ENCODE data around the gene SPTBN4. TPM values are rescaled to one million over a fixed set of nuclear protein-coding genes. Genes with fewer than 3 reads are reported as not detected.

The SPTBN4 gene
- total and polyA plus RNA-seq, 2 donors: 1.7 to 3.8 TPM

- Histone ChIP-seq H3K27ac (ENCODE audit: low read depth) (no peak overlapping the region), H3K4me1 (ENCODE audit: insufficient read depth) (no peaks in the 10 kb centered on the region), H3K4me3 (ENCODE audit: low read depth, low read length) (no peak overlapping the region), H3K36me3 (ENCODE audit: insufficient read depth) (no peaks in the 10 kb centered on the region)
- DNase-seq (ENCODE audit: extremely low spot score): no peak
- WGBS: 80% methylated on average over 7 of the region's 7 CpGs
Measured at GRCh38 chr19:40625406-40626120, 158.8 kb downstream of the SPTBN4 start.

Small RNA genes within 50 kb of the gene (small RNA-seq; reads per million reads assigned to genes)
- not detected for gene RF00017

Other genes starting within 250 kb of the SPTBN4 start
- 0.21 TPM for gene TTC9B, start 248.6 kb upstream of the SPTBN4 start, total RNA-seq
- 0.13 TPM for gene TTC9B, start 248.6 kb upstream of the SPTBN4 start, polyA plus RNA-seq
- not detected for gene CCNP, start 240.3 kb upstream of the SPTBN4 start, total RNA-seq
- gene CCNP, start 240.3 kb upstream of the SPTBN4 start, polyA plus RNA-seq: 0.19 TPM
- 98.9 TPM for gene AKT2, start 181.7 kb upstream of the SPTBN4 start, total RNA-seq
- gene AKT2, start 181.7 kb upstream of the SPTBN4 start, polyA plus RNA-seq: 90.1 TPM
- gene C19orf47, start 118.6 kb upstream of the SPTBN4 start, total RNA-seq: 4.9 TPM
- 16.3 TPM for gene C19orf47, start 118.6 kb upstream of the SPTBN4 start, polyA plus RNA-seq
- gene PLD3, start 118.3 kb upstream of the SPTBN4 start, total RNA-seq: 133 TPM
- 289 TPM for gene PLD3, start 118.3 kb upstream of the SPTBN4 start, polyA plus RNA-seq
- not detected for gene HIPK4, start 76.8 kb upstream of the SPTBN4 start, total RNA-seq
- 0.20 TPM for gene HIPK4, start 76.8 kb upstream of the SPTBN4 start, polyA plus RNA-seq
- gene PRX, start 53.6 kb upstream of the SPTBN4 start, total RNA-seq: 3.2 TPM
- gene PRX, start 53.6 kb upstream of the SPTBN4 start, polyA plus RNA-seq: 6.7 TPM
- 6.8 TPM for gene SERTAD1, start 41.0 kb upstream of the SPTBN4 start, total RNA-seq
- gene SERTAD1, start 41.0 kb upstream of the SPTBN4 start, polyA plus RNA-seq: 24.5 TPM
- gene SERTAD3, start 22.7 kb upstream of the SPTBN4 start, total RNA-seq: 32.2 TPM
- gene SERTAD3, start 22.7 kb upstream of the SPTBN4 start, polyA plus RNA-seq: 43.8 TPM
- gene BLVRB, start 1.3 kb upstream of the SPTBN4 start, total RNA-seq: 48.2 TPM
- gene BLVRB, start 1.3 kb upstream of the SPTBN4 start, polyA plus RNA-seq: 200 TPM
- gene SHKBP1, start 109.9 kb downstream of the SPTBN4 start, total RNA-seq: 10.2 TPM
- gene SHKBP1, start 109.9 kb downstream of the SPTBN4 start, polyA plus RNA-seq: 77.9 TPM
- 305 TPM for gene LTBP4, start 134.4 kb downstream of the SPTBN4 start, total RNA-seq
- gene LTBP4, start 134.4 kb downstream of the SPTBN4 start, polyA plus RNA-seq: 647 TPM
- 22.8 TPM for gene NUMBL, start 223.7 kb downstream of the SPTBN4 start, total RNA-seq
- gene NUMBL, start 223.7 kb downstream of the SPTBN4 start, polyA plus RNA-seq: 63.3 TPM
- 24.4 TPM for gene COQ8B, start 249.9 kb downstream of the SPTBN4 start, total RNA-seq
- 51.6 TPM for gene COQ8B, start 249.9 kb downstream of the SPTBN4 start, polyA plus RNA-seq

All from urinary bladder (tissue), 4 donors.